HG03064 (cell line): ENCODE results near the gene PAM16.
"Not testable (repeated sequence)": the region's sequence is repeated elsewhere in the genome, so short reads cannot be mapped to it uniquely, and the experiment has no call there.

Source experiments
- ATAC-seq: cut with Tn5 transposase; IDR thresholded peaks from one replicate; pipeline ENCODE4 v1.9.1; 2021; ENCODE audit warnings: low read depth; ENCODE audit not compliant: unreplicated experiment

PAM16 gene

GRCh38 chr16:4354512-4355409 is 3.6 kb upstream of the PAM16 start:
- no peak for ATAC-seq

GRCh38 chr16:4353675-4354074 is 2.6 kb upstream of the PAM16 start:
- no peak for ATAC-seq

- no peak for ATAC-seq
These were observed 1.7 kb upstream of the PAM16 start for GRCh38 chr16:4352843-4353242.

- no peak for ATAC-seq
These were observed 759 bp upstream of the PAM16 start for GRCh38 chr16:4351880-4352279.

- no peak for ATAC-seq
These were observed 745 bp downstream of the PAM16 start for GRCh38 chr16:4350365-4350786.

GRCh38 chr16:4349332-4349731 is 1.8 kb downstream of the PAM16 start:
- ATAC-seq, result no peak

GRCh38 chr16:4347765-4348509 is 3.2 kb downstream of the PAM16 start:
- no peak for ATAC-seq

GRCh38 chr16:4347010-4347409 is 4.1 kb downstream of the PAM16 start:
- no peak for ATAC-seq

GRCh38 chr16:4345836-4346781 is 5.0 kb downstream of the PAM16 start:
- no peak for ATAC-seq

GRCh38 chr16:4344983-4345835 is 5.9 kb downstream of the PAM16 start:
- no peak for ATAC-seq

GRCh38 chr16:4344300-4344982 is 6.7 kb downstream of the PAM16 start:
- not testable (repeated sequence) for ATAC-seq

- no peak for ATAC-seq
These were observed 8.0 kb downstream of the PAM16 start for GRCh38 chr16:4342866-4343744.

GRCh38 chr16:4341250-4341649 is 9.9 kb downstream of the PAM16 start:
- ATAC-seq, result no peak

- ATAC-seq, result no peak
These were observed 10.7 kb downstream of the PAM16 start for GRCh38 chr16:4340443-4340842.

GRCh38 chr16:4339909-4340308 is 11.2 kb downstream of the PAM16 start:
- ATAC-seq, result no peak

GRCh38 chr16:4339455-4339854 is 11.7 kb downstream of the PAM16 start:
- no peak for ATAC-seq

- ATAC-seq, result no peak
These were observed 12.3 kb downstream of the PAM16 start for GRCh38 chr16:4338712-4339299.

GRCh38 chr16:4338125-4338582 is 13.0 kb downstream of the PAM16 start:
- no peak for ATAC-seq
